Stimulated activated CD4-positive, alpha-beta T cell treated with anti-CD3 and anti-CD28 coated beads, Interleukin-15, amount 100 ng/mL, for 24 hours (primary cell): ENCODE measurements around the gene SLC2A10.
A peak's percentile ranks its signal among the peaks of the same experiment; 100 is the strongest.

Experiments
- DNase-seq: peaks from one replicate; pipeline ENCODE4 v3.0.0-alpha.2; 2020

Gene SLC2A10

DNA sequence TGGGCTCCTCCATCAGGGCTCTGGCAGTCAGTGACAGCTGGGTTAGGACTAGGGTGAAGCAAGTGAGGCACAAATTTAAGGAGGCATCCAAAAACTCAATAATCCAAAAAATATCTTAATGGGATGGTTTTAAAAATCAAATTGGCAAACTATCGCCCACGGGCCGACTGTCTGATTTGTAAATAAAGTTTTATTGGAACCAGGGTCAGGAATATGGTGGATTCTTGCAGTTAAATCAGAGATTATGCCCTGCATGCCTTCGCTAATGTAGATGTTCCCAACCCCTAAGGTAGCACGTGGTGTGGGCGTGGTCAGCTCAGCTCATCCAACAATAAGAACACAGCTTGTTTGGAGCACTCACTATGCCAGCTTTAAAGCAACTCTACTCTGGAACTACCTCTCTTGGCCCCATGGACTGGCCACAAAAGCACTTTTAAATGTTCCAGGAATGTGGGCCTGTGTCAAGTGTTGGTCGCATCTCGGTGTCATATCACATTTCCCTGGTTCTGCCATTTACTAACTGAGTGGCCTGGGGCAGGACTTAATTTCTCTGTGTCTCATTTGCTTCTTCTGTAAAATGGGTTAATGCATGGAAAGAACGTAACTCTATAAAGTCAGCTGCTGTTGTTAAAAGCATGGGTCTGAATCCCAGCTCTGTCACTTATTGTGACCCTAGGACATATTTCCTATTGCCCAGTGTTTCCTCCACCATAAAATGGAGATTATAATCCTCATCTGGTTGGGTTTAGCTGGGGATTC, 27.2 kb upstream of the SLC2A10 start:
- DNase-seq: no peak

DNA sequence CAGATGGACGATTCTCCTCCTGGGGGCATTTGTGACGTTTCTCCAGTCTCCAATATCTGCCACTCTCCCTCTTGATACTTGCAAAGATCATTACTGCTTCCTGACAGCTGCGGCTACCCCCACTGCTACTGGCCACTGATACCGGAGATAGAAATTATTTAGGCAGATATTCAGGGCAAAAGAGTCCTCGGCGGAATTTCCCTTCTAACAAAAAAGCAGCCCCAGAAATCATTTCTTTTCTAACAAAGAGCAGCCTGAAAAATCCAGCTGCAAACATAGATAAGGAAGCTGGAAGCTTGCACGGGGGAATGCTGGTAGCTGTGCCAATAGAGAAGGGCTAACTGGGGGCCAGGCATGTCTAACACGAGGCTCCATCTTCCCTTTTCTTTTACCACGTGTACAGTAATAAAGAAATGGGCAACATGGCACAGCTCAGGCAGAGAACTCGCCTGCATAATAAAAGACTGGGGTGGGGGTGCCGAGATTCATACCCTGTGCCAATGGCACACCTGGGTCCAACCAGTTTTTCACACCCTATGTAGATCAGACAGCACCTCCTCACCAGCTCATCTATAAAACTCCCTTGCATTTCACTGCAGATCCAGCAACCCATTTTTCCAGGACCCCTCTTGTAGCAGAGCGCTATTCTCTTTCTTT, 26.3 kb upstream of the SLC2A10 start:
- DNase-seq: no peak

DNA sequence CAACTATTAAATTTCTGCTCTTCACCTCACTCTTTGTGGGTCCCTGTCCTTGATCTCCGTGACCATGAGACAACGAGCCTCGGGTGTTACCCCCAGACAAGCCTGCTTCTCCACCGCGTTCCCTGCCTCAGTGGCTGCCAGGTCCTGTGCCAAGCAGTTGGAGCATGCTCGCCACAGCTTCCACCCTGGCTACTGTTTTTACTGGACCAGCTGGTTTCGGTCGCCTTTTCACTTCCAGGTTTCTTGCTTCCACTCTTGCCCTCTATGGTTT, 25.8 kb upstream of the SLC2A10 start:
- DNase-seq: no peak

DNA sequence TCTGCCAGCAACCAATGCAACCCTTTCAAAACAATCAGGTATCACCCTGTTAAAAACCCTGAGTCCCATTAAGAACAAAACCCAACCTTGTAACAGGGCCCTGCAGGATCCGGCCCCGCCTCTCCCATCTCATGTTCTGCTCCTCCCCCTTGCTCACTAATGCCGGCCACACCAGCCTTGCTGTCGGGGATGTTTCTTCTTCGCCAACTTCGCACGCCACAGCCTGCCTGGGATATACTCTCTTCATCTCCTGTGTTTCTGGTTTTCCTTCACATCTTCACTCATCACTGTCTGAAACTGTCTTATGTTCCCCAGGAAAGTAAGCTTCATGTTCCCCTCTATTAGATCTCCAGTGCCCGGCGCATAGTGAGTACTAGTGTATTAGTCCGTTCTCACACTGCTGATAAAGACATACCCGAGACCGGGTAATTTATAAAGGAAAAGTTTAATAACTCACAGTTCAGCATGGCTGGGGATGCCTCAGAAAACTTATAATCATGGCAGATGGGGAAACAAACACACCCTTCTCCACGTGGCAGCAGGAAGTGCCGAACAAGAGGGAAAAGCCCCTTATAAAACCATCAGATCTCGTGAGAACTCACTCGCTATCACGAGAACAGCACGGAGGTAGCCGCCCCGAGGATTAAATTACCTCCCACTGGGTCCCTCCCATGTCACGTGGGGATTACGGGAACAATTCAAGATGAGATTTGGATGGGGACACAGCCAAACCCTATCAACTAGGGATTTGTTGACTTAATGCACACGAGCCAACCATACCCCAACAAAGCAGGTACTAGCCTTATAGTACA, 25.3 kb upstream of the SLC2A10 start:
- peak; percentile 6 for DNase-seq

DNA sequence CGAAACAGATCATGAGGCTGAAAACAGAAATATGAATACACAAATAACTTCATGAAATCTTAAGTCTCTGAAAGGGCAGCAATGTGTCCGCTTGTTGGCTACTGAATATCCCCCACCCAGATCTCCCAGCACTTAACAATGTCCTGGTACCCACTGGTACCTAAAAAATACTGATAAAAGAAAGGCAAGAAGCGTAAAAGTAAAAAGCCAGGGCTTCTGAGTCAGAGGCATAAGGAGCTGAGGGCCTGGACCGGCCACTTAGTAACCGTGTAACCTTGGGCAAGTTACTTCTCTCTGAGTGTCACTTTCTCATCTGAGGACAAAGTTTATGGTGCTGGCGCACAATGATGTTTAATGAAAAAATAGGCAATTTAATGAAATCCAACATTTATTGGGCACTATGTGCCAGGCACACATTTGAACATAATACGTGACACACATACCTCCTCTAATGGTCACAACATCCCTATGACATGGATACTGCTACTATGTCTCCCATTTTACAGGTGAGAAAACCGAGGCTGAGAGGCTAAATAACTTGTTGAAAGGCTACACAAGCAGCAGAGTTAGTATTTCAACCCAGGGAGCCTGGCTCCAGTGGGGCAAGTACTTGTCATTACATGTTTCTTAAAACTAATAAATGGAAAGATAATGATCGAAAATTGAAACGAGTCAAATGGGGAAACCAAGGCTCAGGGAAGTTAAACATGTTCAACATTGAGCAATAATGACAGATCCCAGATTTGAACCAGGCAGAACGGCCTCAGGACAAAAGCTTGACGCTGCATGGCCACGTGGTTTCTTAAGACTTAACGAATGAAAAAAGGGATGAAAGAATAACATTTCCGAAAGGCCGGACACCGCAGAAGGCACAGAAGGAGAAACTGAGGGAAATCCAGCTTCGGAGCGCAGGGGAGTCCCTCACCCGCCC, 21.0 kb upstream of the SLC2A10 start:
- no peak for DNase-seq

DNA sequence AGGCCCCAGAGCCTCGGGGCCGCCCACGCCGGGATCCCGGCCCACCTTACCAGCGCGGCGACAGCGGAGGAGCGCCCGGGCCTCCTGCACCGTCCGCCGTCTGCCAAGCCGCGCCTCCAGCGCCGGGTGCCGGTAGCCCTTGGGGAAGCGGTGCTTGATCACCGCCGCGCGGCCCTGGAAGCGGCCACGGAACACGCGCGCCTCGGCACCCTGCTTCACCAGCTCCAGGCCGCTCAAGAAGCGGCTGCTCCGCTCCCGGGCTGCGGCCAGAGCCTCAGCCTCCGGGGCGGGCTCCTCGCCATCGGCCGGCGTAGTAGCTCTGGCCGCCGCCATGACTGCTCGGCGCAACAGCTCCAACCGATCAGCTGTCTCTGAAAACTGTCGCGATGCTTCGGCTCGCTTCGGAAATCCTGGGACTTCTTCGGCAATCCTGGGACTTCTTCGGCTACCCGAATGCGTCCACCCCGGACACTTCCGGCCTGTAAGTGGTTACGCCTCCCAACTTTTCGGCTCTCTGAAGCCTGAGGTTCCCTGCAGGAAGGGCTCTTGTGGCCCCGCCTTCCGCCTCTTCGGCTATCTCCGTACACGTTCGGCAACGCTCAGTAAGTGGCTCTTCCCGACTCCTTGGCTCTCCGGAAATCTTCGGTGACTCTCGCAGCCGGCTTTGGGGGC, 20.2 kb upstream of the SLC2A10 start, which contains the start of gene TP53RK:
TP53RK (minus strand) TSS at position 363 of the 672 bp plus-strand sequence; CDS start at position 333, 30 bp downstream.
- peak; percentile 98 for DNase-seq

DNA sequence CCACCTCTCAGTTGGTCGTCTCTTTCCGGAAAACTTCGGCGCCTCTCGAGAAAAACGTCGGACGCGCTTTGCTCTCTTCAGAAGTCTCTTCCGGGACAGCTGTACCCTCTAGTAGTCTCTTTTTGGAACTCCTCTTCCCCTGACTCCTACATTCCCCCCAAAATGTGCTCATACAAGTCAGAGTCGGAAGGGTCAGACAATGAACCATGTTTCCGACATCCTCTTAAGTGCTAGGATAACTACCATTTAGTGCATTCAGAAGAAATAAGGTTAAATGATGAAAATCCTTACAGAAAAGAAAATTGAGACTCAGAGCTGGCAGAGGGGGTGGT, 19.7 kb upstream of the SLC2A10 start:
- DNase-seq: no peak

DNA sequence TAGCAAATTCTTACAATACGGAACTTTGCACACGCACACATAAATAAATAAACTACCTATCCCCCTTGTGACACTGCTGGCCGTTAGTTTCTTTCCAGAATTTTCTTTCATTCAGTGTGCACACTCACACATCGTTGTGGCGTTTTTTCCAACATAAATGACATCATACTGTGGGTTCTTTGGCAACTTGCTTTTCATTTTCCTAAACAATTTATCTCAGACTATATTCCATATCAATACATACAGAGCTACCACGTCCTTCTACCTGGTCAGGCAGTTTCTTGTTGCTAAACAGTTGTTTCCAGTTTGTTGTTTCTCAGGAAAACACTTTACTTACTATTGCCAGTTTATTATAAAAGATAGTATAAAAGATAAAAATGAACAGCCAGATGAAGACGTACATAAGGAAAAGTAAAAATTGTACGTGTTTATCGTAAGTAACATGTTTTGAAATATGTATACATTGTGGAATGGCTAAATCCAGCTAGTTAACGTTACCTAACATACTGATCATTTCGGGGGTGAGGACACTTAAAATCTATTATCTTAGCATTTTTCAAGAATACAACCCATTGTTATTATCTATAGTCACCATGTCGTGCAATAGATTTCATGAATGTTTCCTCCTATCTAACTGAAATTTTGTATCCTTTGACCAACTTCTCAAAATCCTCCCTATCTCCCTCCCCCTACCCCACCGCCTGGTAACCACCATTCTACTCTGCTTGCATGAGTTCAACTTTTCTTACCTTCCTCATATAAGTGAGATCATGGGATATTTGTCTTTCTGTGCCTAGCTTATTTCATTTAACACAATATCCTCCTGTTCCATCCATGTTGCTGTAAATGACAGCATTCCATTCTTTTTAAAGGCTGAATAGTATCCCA, 19.0 kb upstream of the SLC2A10 start:
- DNase-seq: no peak

DNA sequence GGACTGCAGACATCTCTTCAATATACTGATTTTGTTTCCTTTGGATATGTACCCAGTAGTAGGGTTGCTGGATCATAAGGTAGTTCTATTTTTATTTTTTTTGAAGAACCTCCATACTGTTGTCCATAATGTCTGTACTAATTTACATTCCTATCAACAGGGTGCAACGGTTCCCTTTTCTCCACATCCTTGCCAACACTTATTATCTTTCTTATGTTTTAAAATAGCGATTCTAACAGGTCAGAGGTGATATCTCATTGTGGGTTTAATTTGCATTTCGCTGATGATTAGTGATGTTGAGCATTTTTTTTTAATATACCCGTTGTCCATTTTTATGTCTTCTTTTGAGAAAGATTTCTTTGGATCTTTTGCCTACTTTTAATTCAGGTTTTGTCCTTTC, 18.3 kb upstream of the SLC2A10 start:
- no peak for DNase-seq

DNA sequence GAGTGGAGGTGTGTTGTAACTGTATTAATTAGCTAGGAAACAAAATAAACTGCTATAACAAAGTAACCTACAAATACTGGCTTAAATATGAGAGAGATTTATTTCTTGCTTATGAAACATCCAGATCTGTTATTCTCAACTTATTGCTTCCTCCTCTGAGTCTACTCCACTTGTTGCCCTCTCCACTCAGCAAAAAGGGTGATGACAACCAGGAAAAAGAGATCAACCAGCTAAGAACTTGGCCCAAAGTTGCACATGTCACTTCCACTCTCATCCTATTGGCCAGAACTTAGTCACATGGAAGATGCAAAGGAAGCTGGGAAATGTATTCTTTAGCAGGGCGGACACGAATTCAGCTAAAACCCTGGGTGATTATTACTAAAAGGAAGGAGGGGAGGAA, 15.0 kb upstream of the SLC2A10 start:
- DNase-seq: no peak

DNA sequence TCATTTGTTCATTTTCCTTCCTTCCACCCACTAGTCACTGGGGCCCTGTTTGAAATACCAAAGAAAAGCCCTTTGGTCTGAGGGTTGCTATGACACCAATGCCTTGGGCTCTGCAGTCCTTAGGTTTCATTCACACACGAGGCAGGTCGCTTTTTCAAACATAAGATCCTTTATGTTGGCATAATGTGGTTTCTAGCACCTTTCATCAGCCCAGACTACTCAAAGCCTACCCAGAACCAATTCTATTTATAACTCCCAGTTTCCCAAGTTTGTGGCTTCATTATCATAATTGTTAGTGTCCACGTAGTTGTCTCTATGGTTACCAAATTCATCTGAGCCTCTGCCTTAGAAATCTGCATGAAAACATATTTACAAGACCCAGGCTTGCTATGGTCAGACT, 13.6 kb upstream of the SLC2A10 start:
- DNase-seq: no peak

DNA sequence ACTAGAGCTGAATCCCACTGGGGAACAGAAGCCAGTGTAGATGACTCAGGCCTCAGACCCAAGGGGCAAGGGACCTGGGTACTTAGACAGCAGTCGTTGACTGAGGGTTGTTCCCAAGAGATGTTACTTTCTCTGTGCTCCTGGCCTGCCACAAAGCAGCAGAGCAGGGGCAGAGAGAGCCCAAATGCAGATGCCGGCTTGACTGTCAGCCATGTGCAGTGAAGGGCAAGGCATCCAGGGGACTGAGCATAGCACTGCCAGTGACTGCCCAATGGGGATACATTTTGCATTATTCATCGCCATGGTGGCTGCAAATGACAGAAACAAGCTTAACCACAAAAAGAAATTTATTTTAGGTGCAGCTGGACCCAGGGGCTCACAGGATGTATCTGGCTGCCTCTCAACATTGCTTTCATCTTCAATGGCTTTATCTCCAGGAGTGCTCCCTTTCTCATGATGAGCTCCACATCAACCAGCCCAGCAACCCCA, 12.6 kb upstream of the SLC2A10 start:
- no peak for DNase-seq

DNA sequence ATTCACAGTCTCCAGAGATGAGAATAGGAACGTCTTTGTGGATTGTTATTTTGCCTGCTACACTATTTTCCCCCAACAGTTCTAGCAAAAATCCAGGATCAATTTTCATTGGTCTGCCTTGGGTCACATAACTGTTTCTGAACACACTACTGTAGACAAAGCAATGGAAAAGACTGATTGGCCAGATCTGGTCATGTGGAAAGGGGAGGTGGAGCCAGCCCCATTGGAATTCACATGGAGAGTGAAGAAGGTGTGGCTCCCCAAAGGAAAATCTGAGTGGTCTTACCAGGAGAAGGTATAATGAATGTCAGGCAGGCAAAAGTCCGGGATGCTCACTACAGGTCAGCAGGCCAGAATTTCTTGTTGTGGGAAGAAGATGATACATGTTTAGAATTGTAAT, 10.7 kb upstream of the SLC2A10 start:
- DNase-seq: no peak

DNA sequence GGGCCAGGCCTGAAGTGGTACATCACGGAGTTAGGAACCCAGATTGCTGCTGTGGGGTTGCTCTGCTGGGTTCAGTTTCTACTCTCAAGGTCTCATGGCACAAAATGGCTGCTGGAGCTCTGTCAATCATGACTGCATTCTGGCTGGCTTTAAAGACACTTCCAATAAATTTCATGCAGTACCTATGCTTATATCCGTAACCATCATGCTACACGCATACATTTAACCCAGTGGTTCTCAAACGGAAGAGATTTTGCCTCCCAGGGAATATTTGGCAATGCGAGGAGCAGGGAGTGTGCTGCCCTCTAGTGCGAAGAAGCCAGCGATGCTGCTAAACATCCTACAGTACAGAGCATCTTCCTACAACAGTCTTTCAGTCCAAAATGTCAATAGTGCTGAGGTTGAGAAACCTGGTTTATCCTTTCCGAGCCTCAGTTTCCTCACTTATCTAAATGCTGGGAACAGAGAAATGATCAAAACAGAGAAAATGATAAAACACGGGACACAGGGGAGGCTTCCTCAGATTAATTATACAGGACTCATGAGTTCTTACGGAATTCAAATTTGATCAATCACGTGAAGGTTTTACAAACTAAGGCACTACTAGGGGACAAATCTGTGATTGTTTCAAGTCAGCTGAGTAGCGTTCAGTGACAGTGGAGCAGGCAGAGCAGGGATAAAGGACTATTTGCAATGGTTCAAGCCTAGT, 9.6 kb upstream of the SLC2A10 start:
- peak; percentile 16 for DNase-seq

DNA sequence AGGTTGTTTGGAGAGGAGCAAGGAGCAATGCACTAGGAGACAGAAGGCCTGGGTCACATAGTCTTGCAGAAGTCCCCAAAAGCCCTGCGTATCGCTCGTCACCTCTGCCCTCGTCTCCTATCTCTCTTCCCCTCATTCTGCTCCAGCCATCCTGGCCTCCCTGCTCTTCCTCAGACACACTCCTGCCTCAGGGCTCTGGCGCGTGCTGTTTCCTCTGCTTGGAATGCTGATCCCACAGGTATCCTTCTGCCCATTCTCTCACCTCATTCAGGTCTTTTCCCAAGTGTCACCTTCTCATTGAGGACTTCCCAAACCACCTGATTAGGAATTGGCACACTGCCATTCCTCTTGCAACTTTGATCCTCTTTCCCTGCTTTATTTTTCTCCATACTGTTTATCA, 9.0 kb upstream of the SLC2A10 start:
- DNase-seq: no peak

DNA sequence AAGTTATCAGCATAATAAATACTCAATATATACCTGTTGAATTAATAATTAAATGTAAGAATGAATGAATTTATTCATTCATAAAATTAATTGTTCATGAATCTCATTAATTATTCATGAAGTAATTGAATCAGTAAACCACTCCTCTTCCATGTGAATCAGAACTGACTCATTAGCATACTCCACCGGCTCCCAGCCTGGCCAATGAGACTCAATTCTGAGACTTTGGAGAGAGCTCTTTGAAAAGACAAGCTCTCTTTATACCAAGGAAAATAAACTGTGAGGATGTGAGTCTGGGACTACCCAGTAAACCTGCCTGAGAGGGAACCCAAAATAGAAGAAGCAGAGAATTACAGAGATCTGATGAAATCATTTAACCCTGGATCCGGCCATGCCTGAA, 8.4 kb upstream of the SLC2A10 start:
- no peak for DNase-seq

DNA sequence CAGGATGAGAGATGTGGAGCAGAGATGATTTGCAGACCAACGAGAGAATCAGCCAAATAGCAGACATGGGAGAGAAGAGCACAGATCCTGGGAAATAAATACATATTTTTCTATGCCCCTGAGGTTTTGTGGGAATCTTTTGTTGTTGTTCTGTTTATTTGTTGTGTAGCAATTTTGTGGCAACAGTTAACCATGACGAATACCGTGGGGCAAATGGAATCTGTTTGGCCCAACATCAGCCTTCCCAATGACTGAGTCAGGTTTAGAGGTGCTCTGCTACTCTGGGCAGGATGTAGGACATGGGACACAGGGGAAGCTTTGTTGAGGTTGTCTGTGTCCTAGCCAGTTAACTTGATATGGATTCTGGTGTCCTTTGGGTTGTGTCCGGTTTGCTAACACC, 7.9 kb upstream of the SLC2A10 start:
- DNase-seq: no peak

DNA sequence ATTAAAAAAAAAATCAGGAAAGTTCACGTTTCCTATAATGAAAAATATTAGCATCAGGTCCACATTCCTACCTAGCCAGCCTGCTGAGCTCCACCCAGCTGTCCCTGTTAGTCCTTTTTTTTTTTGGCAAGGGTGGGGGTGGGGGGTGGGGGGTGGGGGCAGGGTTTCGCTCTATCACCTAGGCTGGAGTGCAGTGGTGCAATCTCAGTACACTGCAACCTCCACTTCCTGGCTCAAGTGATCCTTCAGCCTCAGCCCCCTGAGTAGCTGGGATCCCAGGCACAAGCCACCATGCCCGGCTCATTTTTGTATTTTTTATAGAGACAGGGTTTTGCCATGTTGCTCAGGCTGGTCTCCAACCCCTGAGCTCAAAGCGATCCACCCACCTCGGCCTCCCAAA, 7.5 kb upstream of the SLC2A10 start:
- DNase-seq: no peak

DNA sequence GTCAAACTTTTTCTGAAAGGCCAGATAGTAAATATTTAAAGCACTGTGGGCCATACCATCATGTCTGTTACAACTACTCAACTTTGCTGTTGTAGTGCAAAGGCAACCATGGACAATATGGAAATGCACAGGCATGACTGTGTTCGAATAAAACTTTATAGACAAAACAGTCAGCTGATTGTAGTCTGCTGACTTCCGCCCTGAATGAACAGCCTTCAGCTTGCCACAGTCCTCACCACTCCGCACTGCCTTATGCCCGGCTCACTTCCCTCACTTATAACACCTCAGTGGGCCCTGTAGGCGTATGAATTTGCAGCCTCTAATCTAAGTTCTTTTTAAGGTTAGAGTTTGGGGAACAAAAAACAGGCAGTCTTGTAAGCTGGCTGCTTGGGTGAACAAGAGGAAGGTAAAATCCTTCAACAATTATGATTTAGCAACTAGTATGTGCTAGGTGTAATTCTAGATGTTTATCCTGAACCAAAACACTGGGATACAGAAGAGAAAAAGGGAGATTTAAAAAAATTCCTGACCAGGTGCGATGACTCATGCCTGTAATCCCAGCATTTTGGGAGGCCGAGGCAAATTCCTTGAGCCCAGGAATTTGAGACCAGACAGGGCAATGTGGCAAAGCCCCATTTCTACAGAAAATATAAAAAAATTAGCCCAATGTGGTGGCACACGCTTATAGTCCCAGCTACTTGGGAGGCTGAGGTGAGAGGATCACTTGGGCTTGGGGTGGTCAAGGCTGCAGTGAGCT, 6.8 kb upstream of the SLC2A10 start:
- no peak for DNase-seq

DNA sequence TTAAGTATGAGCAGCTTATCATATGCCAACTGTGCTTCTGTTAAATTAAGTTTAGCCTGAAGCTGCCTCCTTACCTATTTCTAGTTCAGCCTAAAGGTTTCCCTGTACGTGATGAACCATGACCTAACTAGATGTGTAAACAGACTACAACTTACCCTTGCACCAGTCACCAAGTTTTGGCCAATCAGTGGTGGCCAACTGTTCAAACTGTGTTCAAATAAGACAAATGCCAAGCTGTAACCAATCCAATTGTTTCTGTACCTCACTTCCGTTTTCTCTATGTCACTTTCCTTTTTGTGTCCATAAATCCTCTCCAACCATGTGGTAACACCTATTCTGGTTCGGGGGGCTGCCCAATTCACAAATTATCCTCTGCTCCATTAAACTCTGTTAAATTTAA, 6.0 kb upstream of the SLC2A10 start:
- DNase-seq: no peak
